Activated CD8-positive, alpha-beta memory T cell treated with anti-CD3 and anti-CD28 coated beads, Interleukin-2, amount 50 U/mL, for 24 hours (primary cell): ENCODE results near the gene HMGB1.
A peak's percentile ranks its signal among the peaks of the same experiment; 100 is the strongest.
"Not testable (repeated sequence)": the region's sequence is repeated elsewhere in the genome, so short reads cannot be mapped to it uniquely, and the experiment has no call there.

Source experiments
- DNase-seq: peaks from one replicate; pipeline ENCODE4 v3.0.0-alpha.2; 2020; ENCODE audit errors: extremely low read depth

HMGB1 gene

DNA sequence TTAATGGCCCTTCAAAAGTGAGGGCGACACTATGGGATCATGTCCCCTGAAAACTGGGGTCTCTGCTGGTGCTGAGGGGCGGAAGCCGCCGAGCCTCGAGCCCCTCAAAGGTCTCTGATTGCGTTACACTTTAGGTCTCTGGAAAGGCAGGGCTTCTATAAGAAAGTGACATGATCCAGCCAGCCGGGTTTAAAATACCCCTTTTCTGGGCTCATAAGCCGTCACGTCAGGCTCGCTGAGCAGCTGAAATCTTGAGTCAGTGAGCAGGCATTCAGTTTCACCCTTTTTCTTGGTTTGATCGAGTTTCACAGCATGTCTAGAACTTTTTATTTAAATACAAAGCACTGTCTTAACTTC, 600 bp upstream of the HMGB1 start:
- DNase-seq, result no peak

- no peak for DNase-seq
Measured at GRCh38 chr13:30465343-30465592, 468 bp downstream of the HMGB1 start.

DNA sequence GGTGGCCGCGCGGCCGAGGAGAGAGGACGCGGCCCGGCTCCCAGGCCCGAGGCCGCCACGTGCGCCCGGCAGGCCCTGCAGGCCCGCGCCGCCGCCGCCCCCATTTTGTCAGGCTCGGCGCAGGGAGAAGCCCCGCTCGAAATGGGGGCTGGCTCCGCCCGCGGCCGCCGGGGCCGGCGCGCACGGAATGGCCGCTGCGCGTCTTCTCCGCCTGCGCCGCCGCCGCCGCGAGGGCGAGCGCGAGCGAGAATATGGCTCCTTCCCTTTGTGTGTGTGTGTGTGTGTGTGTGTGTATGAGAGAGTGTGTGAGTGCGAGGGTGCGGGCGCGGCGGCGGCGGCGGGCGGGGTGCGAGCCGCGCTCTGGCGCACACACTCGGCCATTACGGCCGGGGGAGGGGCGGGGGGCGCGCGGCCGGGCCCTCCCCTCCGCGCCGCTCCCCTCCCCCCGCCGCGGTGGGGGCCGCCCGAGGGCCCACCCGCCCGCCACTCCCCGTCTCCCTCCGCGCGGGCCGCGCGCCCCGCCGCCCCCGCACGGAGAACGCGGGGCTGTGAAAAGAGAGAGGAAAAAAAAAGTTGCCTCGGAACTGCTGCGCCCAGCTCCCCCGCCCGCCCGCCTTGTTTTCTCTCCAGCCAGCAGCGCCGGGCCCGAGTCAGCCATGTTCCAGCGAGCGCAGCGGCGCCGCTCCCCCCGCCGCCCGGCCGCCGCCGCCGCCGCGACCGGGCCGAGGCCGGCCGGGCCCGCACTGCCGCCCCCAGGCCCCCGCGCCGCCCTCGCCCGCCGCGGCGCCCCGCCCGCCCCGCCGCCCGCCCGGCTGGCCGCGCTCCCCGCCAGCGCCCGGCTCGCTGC, 1.0 kb downstream of the HMGB1 start:
- peak; percentile 39 for DNase-seq

- DNase-seq, result peak; percentile 51
Measured at GRCh38 chr13:30463787-30464495, 1.8 kb downstream of the HMGB1 start.

GRCh38 chr13:30461279-30462066, 4.3 kb downstream of the HMGB1 start:
- not testable (repeated sequence) for DNase-seq

- DNase-seq, result no peak
Measured at GRCh38 chr13:30457306-30457891, 8.3 kb downstream of the HMGB1 start.

DNA sequence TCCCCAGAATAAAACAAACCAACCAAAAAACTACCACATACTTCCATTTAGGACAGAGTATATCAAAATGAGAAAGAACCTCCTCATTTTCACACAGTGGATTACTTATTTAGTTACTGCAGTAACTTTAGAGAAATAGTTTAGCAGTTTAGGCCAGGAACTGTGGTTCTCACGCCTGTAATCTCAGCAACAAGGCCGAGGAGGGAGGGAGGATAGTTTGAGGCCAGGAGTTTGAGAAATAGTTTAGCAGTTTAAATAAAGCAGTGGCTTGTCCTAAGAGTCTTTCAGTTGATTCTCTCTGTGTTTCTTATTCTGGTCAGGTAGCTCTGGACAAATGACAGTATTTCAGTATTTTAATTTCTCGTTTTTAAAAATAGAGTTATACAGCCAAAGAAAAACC, 9.4 kb downstream of the HMGB1 start:
- no peak for DNase-seq

DNA sequence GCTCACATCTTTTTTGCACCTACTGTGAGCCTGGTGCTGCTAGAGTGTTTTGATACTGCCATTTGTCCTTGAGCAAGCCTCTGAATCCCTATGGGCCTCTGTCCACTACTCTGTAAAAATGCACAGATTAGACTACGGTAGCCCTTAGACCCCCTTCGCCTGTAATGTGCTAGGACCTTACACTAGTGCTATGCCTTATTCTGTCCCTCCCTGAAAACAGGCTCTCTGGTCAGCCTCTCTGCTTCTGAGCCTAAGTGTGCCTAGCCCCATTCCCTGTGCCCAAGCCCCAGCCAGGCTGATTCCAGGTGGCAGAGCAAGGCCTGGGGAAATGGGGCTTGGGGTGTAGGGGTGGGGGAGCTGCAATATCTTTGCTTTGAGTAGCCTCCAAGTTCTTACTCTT, 10.7 kb downstream of the HMGB1 start:
- DNase-seq, result no peak

DNA sequence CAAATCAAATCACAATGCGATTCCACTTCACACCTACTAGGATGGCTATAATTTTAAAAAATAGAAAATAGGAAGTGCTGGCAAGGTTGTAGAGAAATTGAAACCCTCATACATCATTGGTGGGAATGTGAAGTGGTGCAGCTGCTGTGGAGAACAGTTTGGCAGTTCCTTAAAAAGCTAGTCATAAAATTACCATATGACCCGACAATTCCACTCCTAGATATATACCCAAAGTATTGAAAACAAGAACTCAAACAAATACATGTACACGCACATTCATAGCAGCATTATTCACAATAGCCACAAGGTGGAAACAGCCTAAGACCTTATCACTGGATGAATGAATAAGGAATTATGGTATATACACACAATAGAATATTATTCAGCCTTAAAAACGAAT, 12.0 kb downstream of the HMGB1 start:
- DNase-seq, result no peak

GRCh38 chr13:30451476-30451875, 14.3 kb downstream of the HMGB1 start:
- DNase-seq, result not testable (repeated sequence)

GRCh38 chr13:30450066-30450465, 15.7 kb downstream of the HMGB1 start:
- no peak for DNase-seq

GRCh38 chr13:30448441-30448840, 17.3 kb downstream of the HMGB1 start:
- DNase-seq, result no peak

- DNase-seq, result no peak
Measured at GRCh38 chr13:30446126-30446500, 19.6 kb downstream of the HMGB1 start.

GRCh38 chr13:30443957-30444404, 21.8 kb downstream of the HMGB1 start:
- DNase-seq, result no peak

DNA sequence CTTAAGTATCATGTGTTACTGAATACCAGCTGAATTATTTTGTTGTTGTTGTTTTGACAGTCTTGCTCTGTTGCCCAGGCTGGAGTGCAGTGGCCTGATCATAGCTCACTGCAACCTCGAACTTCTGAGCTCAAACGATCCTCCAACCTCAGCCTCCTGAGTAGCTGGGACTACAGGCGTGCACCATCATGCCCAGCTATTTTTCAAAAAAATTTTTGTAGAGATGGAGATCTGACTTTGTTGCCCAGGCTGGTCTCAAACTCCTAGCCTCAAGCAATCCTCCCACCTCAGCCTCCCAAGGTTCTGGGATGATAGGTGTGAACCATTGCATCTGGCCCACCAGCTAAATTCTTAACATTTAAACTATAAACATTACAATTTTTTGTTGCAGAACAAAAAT, 22.2 kb downstream of the HMGB1 start:
- not testable (repeated sequence) for DNase-seq

DNA sequence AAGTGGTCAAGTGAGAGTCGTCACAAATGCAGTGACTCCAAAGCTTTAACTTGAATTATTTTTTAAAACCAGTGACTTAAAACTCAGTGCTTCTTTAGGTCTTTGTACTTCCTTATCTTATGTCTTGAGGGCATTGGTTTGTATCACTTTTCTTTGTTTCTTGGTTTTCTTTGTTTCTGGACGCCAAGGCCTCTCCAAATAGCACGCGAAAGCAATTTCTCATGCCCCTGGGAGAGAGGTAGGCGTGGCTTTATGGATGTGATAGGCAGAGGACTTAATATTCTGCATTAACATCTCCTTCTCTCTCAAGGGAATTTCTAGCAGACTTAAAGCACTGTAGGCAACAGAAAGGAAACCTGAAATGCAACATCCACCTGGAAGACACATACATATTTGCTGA, 22.8 kb downstream of the HMGB1 start:
- no peak for DNase-seq

DNA sequence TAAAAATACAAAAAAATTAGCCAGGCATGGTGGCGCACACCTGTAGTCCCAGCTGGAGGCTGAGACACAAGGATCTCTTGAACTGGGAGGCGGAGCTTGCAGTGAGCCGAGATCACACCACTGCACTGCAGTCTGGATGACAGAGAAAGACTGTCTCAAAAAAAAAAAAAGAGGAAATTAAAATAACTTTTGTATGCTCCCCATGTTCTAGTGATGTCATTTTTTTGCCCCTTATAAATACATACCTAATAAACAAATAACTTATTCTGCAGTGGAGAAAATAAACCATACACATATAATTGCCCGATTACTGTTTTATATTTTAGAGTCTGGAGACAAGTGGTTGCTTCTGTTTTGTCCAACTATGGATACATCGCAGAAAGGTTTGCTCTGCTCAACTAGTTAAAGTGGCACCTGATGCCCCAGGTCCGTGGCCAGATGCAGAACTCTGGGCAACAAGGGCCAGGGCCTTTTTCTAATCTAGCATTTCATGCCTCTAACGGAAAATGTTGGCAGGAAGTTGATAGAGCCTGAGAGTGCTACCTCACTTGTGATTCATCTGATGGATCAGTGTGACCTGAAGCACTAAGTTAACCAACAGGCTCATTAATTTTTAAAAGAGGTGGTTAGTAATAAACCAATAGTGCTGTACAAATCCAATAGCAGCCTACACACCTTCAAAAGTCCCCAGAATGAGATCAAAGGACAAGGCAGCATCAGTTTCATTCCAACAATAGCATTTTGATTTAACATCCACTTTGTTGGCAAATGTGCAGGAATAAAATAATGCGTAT, 24.6 kb downstream of the HMGB1 start:
- DNase-seq, result no peak

GRCh38 chr13:30438286-30438685, 27.4 kb downstream of the HMGB1 start:
- no peak for DNase-seq

- no peak for DNase-seq
Measured at GRCh38 chr13:30437177-30437576, 28.6 kb downstream of the HMGB1 start.

GRCh38 chr13:30435911-30436451, 29.8 kb downstream of the HMGB1 start:
- DNase-seq, result no peak

DNA sequence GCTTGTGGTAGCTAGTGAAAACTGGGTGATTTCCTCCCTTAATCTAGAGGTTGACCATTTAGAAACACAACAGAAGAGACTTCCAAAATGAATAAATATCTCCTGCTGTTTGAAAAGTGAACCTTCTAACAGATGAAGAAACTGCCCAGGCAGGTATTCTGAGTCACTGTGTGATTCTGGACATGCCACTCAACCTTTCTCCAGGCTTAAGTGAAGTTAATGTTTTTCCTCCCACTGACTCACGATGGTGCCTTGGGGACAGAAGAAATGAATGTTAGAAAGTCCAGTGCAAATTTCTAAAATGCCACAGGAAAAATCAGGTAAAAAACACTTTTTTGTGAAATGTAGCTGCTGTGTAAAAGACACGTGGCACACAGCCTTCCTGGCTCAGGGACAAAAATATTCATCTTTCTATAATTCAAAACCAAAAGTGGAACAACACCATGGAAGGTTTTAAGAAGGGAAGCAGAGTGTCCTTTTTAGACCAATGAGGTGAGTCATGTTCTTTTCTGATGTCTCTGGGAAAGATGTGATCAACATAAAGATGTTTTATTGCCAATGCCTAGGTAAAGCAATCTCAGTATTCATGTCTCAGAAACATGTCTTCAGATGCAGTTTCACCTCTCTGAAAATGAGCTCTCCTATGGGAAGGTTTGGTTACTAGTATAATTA, 34.3 kb downstream of the HMGB1 start:
- no peak for DNase-seq
